Progenitor cell of endocrine pancreas (in vitro differentiated cells): ENCODE measurements around the gene RSPH10B2. TPM values are rescaled to one million over a fixed set of nuclear protein-coding genes. Genes with fewer than 3 reads are reported as not detected.
"Not testable (repeated sequence)": the region's sequence is repeated elsewhere in the genome, so short reads cannot be mapped to it uniquely, and the experiment has no call there.

ENCODE experiments used
- DNase-seq: peaks from one replicate; pipeline ENCODE4 v3.0.0; 2021; ENCODE audit warnings: low spot score; ENCODE audit not compliant: unreplicated experiment
- H3K27ac Mint-ChIP-seq: 2 replicates; pipeline ENCODE4 v1.8.0; 2021; ENCODE audit warnings: mild to moderate bottlenecking, moderate library complexity, mixed read lengths
- H3K27me3 Mint-ChIP-seq: 2 replicates; pipeline ENCODE4 v1.8.0; 2021; ENCODE audit warnings: mixed read lengths
- H3K36me3 Mint-ChIP-seq: 2 replicates; pipeline ENCODE4 v1.8.0; 2022; ENCODE audit warnings: mixed read lengths; ENCODE audit not compliant: insufficient read depth
- H3K4me1 Mint-ChIP-seq: 2 replicates; pipeline ENCODE4 v1.8.0; 2021; ENCODE audit warnings: low read depth, mixed read lengths
- H3K4me3 Mint-ChIP-seq: 2 replicates; pipeline ENCODE4 v1.8.0; 2021; ENCODE audit warnings: low read depth, mild to moderate bottlenecking, moderate library complexity, mixed read lengths
- H3K9me3 Mint-ChIP-seq: 2 replicates; pipeline ENCODE4 v1.8.0; 2021; ENCODE audit warnings: low read depth, mixed read lengths
- total RNA-seq: library from RNA; stranded (reverse); gene quantifications from 2 replicates; pipeline ENCODE4 v1.2.1, GENCODE V29; 2021

The RSPH10B2 gene
- total RNA-seq, 1 donor from 2014 or later: 3.6 TPM

DNA sequence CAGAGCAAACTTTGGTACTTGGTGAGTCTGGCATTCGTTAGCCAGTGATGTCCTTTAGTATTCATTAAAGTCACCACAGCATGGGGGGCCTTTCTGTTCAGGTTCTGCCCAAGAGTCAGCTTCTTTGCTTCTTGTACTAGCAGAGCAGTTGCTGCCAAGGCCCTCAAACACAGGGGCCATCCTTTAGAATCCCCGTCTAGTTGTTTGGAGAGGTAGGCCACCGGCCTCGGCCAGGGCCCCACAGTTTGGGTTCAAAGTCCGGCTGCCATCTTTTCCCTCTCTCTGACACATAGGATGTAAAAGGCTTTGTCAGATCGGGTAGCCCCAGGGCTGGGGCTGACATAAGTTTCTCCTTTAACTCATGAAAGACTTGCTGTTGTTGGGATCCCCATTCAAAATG is 89.8 kb downstream of the RSPH10B2 start:
- H3K9me3 Mint-ChIP-seq, H3K4me3 Mint-ChIP-seq, H3K27me3 Mint-ChIP-seq, H3K36me3 Mint-ChIP-seq, H3K27ac Mint-ChIP-seq, DNase-seq: not testable (repeated sequence)
- peaks cover 12% of the 10 kb centered on the region for H3K4me1 Mint-ChIP-seq

- not testable (repeated sequence) for DNase-seq
Measured at GRCh38 chr7:6845971-6846449, 92.1 kb downstream of the RSPH10B2 start.

DNA sequence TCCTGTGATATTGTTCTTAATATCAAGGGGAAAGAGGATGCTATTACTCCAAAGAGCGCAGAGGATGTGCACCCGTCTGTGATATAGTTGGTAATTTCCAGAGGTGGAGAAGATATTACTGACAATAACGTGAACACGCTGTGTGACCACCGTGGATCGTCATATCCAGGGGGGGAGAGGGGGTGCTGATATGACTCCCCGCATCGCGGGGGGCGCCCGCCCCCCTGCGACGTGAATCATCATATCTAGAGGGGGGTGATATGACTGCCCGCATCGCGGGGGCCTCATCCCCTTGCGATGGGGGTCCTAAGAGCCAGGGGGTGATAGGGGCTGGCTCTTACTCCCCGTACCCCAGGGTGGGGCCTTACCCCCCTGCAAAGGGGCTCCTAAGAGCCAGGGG is 93.8 kb downstream of the RSPH10B2 start:
- not testable (repeated sequence) for H3K9me3 Mint-ChIP-seq, H3K27me3 Mint-ChIP-seq, H3K36me3 Mint-ChIP-seq, H3K4me1 Mint-ChIP-seq, H3K27ac Mint-ChIP-seq, DNase-seq, H3K4me3 Mint-ChIP-seq

More at GRCh38 chr7:6845971-6846449, 92.1 kb downstream of the RSPH10B2 start:
- H3K27ac Mint-ChIP-seq, H3K4me3 Mint-ChIP-seq, H3K27me3 Mint-ChIP-seq, H3K36me3 Mint-ChIP-seq, H3K9me3 Mint-ChIP-seq: not testable (repeated sequence)
- peaks cover 12% of the 10 kb centered on the region for H3K4me1 Mint-ChIP-seq

Other genes starting within 250 kb of the RSPH10B2 start
- 2.0 and 2.5 TPM in 2 replicates for gene GRID2IP, start 202.6 kb upstream of the RSPH10B2 start, total RNA-seq
- 83.4 and 86.5 TPM in 2 replicates for gene ZDHHC4, start 176.6 kb upstream of the RSPH10B2 start, total RNA-seq
- 48.6 and 57.1 TPM in 2 replicates for gene INTS15, start 164.1 kb upstream of the RSPH10B2 start, total RNA-seq
- 13.7 and 14.3 TPM in 2 replicates for gene ZNF853, start 138.5 kb upstream of the RSPH10B2 start, total RNA-seq
- gene ZNF316, start 116.8 kb upstream of the RSPH10B2 start, total RNA-seq: 59.6 and 59.7 TPM in 2 replicates
- gene ZNF12, start 47.2 kb upstream of the RSPH10B2 start, total RNA-seq: 25.7 and 28.8 TPM in 2 replicates
- 71.5 and 83.6 TPM in 2 replicates for gene CCZ1B, start 72.2 kb downstream of the RSPH10B2 start, total RNA-seq